GM21447 (cell line): ENCODE results near the gene QSOX1.

ENCODE experiments used
- ATAC-seq: cut with Tn5 transposase; IDR thresholded peaks from one replicate; pipeline ENCODE4 v1.9.1; 2021; ENCODE audit not compliant: unreplicated experiment

Gene QSOX1

DNA sequence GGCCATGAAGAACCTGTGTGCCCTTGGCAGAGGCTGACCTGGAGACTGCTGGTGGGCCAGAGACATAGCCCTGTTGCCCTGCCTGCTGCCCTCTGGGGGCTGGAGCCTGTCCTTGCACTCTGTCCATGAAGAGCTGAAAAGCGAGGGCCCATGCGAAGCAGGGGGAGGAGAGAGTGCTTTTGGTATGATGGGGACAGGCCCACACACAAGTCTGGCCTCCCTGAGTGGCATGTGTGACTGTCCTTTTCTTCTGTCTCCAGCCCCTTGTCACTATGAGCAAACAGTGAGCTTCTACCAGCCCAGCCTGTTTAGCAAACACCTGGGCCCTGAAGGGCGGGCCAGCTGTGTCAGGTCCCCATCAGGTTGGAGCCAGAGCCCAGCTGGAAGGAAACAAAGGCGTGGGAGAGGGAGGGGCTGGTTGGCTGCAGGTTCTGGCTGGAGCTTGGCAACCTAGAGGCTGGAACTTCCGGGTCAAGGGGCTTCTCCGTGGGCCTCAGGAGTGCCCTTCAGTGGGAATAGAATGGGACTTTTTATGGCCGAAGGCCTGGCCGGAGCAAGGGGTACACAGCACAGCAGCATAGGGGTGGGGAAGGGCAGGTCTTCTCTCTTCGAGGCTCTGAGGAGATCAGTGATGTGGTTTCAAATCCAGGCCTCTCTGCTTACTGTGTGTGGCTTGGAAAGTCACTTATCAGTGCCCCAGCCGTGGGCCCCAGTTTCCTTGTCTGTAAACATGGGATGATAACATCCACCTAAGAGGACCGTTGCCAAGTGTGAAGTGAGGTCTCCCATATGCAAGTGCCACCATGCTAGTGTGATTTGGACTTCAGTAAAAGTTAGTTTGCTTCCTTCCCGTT, 14.3 kb downstream of the QSOX1 start:
- ATAC-seq: peak; percentile 69

DNA sequence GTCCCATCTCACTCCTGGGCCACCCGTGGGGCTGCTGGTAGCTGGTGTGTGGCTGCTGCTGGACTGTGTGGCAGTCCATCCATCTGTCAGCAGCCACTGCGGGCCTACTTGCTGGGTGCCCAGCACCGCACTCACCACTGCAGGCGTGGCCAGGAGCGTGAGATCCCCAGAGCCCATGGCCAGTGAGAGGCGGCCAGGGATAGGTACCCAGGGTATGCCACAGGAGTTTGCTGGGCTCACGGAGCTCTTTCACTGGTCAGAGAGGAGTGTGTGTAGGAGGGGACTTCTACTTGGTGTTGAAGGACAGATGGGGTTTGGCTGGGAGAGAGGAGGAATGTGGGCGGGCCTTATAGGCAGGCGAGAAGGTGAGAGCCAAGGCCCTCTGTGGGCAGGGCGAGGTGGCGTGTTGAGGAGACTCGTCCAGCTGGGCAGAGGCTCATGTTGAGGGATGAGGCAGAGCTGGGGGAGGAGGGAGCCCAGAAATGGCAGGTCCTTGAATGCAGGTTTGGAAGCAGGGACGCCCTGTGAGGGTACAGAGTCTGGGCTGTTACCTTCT, 15.0 kb downstream of the QSOX1 start:
- no peak for ATAC-seq

DNA sequence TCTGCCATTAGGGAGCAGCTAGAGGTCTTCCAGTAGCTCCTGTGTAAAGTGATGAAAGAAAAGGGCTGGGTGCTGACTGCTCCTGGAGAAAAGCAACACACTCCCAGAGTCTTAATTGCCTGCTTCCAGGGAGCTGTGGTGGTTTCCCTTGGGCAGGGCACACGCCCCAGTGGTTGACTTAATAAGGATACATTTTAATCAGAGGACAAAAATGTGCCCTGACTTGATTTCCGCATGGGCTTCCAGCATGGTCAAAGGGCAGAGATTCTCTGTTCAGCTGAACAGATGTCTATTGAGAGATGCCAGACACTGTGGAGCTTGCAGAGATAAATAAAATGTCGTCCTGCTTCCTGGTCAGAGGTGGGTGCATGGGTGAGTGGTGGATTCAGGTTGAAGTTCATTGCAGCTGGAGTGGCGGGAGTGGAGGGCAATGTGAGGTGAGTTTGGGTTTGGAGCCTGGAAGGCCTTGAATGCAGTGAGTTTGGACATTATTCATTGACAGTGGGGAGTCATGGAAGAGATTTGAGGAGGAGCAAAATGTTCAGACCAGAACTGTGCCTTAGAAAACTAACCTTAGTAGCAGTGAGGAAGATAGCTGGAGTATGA, 16.0 kb downstream of the QSOX1 start:
- no peak for ATAC-seq

DNA sequence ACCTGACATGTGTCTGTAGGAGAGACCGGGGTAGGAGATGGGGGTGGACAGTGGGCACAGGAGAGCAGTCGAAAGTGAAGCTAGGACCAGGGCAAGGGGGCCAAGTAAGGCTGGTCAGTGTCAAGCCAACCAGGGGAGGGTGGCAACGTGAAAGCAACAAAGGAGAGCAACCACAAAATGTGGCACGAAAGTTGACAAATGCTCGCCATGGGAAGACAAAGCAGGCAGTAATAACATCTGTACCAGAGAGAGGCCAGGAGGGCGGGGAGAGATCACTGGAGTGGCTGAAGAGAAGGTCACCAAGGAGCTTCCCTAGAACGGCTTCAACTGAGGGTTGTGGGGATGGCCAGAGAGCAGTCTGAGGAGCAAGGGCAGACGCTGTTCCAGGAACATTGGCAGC, 17.0 kb downstream of the QSOX1 start:
- ATAC-seq: no peak

DNA sequence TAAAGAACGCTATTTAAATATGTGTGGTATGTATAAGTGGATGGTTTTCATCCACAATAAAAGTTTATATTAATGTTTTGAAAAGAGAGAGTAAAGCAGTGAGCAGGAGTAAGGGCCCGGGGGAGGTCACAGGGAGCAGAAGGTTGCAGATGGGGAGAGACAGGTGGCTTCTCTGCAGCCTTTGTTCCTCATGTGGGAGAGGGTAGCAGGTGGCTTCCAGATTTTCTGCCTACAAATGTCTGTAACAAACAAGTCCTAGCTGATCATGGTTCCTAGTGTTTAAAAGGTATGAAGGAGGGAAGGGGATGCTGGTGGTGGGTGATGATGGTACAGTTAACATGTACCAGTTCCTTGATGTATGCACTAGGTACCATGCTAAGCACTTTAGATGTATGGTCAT, 18.8 kb downstream of the QSOX1 start:
- no peak for ATAC-seq

DNA sequence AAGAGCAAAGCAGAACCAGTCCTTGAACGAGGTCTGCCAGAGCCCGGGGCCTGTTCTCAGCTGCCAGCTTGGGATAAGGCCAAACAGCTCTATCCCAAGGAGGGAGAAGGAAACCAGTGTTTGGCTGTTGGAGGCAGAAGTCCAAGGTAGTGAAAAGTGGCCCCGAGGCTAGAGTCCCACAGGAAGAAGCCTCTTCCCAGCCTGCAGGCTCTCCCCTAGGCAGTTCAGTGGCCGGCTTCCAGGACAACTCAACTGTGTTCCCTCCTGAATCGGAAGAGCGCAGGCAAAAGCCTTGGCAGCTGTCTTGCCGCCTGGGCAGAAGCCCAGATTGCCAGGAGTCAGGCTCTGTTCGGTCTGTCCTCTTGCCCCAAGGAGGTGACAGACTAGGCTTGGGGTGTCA, 19.3 kb downstream of the QSOX1 start:
- ATAC-seq: no peak

DNA sequence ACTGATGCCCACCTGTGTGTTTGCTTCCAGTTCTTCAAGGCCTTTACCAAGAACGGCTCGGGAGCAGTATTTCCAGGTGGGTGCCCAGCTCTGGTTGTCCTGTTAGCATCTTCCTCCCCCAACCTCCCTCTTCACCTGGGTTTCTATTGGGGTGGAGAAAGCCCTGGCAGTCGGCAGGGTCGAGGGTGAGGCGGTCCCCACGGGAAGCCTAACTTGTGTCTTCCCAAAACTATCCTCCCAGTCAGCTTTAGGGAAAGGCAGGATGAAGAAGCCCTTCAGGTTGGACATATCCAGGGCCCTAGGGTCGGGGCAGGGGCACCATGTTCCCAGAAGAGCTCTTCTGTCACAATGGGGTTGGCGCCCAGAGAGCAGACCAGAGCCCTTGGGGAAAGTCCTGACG, 20.6 kb downstream of the QSOX1 start:
- no peak for ATAC-seq

DNA sequence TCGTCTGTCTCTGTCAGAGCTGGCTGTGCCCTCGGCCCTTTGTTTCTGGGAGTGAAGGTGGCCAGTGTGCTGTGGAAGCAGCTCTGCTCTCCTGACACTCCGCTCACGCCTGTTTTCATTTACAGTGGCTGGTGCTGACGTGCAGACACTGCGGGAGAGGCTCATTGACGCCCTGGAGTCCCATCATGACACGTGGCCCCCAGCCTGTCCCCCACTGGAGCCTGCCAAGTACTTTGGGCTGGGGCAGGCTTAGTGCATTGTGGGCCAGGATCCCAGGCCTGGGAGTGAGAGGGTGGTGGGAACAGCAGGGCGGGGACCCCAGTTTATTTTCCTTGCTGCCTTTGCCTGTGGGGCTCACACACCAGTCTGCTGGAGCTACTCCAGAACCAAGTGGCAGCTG, 21.1 kb downstream of the QSOX1 start:
- no peak for ATAC-seq

DNA sequence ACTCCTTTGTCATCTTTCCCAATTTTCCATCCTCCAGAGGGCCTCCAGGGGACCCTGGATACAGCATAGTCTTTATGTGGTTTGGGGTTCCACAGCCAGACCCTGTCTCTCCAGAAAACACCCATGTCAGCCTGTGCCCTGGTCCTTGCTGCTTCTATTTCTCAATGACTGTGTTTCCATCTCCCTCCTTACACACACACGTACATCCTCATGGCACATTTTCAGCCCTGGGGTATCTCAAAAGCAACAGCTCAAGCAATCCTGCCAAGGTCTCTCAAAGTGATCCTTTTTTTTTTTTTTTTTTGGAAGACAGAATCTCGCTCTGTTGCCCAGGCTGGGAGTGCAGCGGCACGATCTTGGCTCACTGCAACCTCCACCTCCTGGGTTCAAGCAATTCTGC, 22.3 kb downstream of the QSOX1 start:
- ATAC-seq: no peak

DNA sequence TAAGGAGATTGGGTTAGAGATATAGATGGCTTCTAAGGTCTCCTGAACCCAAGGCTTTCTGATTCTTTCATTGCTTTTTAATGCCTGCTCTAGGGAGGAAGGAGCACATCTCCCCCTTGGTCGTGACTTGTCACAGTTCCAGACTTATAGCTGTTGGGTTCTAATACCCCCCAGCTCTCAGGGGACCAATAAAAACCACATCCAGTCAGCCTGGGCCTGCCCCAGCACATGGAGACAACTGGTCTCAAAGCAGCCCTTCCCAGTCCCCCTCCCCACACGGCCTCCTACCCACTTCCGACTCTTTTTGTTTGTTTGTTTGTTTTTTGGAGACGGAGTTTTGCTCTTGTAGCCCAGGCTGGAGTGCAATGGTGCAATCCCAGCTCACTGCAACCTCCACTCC, 23.3 kb downstream of the QSOX1 start:
- no peak for ATAC-seq

DNA sequence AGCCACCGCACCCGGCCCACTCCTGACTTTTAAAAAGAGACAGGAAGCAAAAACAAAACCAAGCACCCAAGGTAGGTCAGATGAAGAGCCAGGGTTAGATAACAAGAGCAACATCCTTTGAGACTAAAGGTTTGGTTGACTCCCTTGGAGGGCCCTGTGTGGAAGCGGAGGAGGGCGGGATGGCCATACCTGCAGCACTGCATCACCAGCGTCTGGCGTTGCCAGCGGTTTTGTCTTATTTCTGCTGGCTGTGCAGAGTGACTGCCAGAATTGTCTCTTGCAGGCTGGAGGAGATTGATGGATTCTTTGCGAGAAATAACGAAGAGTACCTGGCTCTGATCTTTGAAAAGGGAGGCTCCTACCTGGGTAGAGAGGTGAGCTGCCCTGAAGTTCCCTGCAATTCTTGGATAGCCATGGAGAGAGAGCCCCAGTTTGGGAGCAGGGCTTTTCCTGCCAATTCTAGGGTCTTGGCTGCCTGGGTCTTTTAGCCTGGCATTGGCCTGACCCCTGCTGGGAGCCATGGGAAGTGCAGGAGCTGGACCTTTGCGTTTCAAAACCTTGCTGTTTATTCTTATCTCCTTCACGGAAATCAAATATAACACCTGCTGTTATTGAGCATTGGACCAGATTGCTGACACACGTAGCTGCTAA, 24.0 kb downstream of the QSOX1 start:
- ATAC-seq: peak; percentile 55

DNA sequence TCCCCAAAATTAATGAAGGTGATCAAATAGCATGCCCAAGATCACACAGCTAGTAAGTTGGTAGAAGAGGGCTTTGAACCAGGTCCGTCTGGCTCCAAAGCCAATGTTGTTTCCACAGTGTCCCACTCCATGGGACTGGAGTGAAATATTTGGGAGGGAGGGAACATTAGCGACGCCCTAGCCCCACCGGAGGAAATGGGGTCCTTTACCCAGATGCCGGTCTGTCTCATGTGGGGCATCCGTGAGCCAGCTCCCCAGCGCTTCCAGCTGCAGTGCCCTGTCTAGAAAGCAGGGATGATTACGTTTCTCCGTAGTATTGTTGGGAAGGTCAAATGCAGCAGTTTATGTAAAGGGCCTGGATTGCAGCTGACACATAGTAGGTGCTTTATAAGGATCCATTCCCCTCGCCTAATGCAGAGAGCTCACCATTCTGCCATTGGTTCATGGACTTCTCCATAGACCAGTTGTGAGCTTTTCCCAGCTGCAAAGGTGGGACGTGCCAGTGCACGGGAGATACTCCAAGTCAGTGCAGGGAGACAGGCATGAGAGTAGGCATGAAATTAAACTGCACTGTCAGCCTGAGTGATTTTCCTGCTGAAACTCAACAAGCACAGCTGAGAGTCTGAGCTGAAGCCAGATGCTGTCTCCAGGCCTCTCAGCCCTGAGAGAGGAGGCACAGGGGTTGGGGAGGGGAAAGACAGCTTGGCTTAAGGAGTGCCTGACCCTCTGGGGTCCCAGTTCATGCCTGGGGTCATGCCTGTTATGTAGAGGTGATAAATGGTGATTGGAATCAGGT, 24.7 kb downstream of the QSOX1 start:
- ATAC-seq: no peak

DNA sequence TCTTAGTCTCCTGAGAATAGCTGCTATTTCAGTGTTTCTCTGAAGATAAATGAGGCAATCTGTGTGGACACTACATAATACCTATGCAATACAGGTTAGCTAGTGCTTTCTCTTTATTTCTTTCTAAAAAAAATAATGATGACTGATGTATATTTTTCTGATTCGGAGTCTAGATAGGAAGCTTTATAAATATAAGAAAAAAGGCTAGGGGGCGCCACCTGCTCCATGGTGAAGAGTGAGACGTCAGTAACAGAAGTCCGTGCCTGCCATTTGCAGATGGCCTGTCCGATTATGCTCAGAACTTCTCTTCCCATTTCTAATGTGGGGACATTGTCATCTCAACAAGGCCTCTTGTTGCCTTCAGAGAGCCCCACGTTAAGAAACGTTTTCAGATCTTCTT, 26.4 kb downstream of the QSOX1 start:
- ATAC-seq: no peak

DNA sequence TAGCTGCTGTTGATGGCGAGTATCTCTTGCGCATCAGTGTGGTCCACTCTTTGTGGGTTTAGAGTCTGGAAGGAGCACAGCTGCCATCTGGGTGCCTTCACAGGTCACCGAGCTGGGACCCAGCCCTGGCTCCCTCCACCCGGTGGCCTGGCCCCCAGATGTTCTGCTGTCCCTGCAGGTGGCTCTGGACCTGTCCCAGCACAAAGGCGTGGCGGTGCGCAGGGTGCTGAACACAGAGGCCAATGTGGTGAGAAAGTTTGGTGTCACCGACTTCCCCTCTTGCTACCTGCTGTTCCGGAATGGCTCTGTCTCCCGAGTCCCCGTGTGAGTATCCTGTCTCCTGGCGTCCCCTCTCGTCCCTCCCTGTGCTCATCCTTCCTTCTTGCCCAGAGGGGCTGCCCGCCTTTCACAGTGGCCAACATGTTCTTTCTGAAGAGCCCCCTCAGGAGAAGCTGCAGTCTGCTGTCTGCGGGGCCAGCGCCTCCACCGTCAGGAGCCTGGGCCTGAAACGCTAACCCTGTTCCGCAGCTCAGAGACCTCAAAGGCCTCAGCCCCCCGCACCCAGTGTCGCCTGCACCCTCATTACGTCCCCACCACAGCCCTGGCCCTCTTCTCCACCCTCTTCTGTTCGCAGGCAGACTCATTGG, 27.4 kb downstream of the QSOX1 start:
- no peak for ATAC-seq

DNA sequence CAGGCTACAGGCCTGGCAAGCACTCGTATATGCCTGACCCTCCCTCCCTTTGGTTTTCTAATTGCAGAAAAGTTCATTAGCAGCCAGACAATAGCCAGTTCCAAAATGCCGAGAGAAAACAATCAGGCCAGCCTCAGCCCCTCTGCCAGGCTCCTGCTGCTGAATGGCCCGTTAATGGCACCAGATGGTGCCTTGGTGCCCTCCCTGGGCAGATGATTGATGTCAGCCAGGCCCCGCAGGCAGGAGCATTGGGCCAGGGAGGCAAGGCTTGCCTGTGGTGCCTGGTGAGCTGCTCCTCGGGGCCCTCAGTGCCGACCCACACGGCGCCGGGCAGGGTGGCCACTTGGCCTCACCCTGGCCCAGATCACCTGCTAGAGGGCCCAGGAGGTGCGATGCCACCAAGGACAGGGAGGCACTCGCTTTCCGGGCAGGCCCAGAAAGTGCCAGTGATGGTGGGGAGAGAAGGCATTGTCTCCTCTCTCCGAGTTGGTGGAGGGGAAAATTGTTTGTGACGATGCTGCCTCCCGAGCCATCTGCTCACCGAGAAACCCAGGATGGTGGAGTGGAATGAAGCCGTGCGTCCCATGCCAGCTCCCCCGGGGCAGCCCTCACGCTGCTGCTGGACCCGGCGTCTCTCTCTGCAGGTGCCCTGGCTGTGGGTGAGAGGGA, 28.1 kb downstream of the QSOX1 start:
- ATAC-seq: no peak

DNA sequence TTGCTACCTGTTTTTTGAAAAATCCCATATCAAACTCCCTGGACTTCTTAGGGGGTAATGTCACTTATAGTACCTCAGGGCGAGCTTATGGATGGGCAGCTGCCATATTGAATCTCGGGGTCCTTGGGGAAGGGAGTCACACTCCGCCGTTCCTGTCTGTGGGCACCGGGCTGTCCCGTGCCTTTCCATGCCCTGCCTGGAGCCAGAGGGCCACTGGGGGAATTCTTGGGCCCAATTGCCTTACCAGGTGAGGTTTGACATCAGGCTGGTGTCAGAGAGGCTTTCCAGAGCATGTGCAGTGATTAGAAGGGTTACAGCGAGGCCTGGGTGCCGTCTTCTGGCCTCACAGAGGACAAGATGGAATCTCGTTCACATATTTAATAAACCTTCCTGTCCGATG, 28.8 kb downstream of the QSOX1 start:
- ATAC-seq: no peak

DNA sequence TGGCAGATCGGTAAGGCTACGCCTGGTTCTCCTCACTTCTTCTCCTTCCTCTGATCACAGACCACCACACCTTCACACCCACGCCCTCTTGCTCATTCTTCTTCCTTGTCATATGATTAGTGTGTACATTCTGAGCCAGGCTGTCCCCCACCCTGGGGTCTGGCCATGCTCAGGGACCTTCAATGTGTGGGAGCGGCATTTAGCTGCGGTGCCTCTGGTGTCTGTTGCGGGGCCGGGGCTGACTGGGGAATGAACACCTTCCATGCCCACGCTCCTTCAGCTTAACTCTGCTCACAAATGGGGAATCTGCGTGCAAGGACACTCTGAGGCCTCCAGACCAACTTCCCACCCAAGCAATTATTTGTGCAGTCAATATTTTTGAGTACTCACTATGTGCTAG, 29.4 kb downstream of the QSOX1 start:
- no peak for ATAC-seq

DNA sequence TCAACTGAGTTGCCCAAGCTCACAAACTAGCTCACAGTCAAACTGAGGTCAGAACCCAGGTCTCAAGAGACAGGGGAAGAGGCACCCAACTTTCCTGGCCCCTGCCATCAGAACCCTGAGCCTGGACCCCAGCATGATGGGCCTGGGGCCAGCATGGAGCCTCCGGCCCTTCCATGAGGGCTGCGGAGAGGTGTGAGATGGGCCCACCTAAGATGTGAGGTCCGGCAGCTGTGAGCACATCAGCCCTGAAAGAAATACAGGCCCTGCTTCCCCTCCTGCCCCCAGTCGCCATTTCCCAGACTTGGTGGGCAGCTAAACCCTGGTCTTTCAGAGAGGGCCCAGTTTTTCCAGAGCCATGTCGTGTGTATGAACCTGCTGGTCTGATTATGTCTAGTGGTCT, 30.6 kb downstream of the QSOX1 start:
- ATAC-seq: no peak

DNA sequence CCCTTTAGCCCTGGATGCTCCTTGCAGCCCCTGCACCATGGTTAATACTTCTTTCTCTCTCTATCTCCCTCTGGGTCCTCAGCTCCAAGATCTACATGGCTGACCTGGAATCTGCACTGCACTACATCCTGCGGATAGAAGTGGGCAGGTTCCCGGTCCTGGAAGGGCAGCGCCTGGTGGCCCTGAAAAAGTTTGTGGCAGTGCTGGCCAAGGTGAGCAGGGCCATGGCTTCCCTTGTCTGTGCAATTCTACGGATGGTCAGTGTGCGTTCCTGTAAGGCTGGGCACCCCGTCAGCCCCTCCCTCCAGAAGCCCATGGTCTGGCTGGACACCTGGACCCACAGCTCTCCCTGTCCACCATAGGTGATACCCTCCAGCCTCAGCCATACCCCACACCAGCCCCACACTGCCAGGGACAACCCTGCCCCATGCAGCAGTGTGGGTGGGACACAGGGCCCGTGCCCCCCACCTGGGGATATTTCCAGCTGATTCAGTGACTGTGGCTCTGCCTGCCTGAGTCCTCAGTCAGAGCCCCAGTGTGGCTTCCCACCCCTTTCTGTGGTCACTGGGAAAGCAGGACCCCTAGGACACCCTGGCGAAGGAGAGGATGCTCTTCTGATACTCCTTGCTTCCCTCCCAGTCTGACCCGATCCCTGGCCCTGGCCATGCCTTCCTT, 31.4 kb downstream of the QSOX1 start:
- ATAC-seq: no peak

DNA sequence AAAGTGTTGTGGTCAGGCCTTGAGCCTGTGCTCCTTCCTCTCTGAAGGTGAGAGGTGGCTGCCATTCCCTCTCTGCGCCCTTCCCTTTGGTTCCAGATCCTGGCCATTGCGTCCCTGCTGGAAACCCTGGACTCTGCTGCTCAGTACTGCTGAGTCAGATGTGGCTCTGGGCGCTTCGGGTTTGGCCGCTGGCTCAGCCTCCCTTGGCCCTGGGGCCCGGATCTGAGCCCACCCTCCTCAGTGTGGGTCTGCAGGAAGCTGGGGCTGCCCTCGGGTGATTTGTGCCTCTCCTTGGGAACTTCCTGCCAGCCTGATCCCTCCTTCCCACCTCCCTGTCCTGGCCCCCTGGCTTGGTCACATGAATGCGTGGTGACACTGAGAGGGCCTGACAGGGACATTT, 32.2 kb downstream of the QSOX1 start:
- ATAC-seq: no peak
